Mucosa of descending colon (tissue), 3 donors: ENCODE data around the gene MYCBP2. TPM values are rescaled to one million over a fixed set of nuclear protein-coding genes. Genes with fewer than 3 reads are reported as not detected.

ENCODE experiments used
- ATAC-seq: fragments of 200-7000 bp; cut with Tn5 transposase; one replicate; pipeline ENCODE4 v1.9.1; 2020; ENCODE audit warnings: mild to moderate bottlenecking, moderate library complexity
- DNase-seq, 3 donors: peaks; one replicate each; pipeline ENCODE4 v3.0.0-alpha.2; 2020
- H3K36me3 ChIP-seq: fragments of 200-600 bp; one replicate; pipeline ENCODE4 v1.8.0; 2021; ENCODE audit warnings: low read depth, mild to moderate bottlenecking
- H3K4me1 ChIP-seq: fragments of 200-600 bp; one replicate; pipeline ENCODE4 v1.8.0; 2021; ENCODE audit warnings: low read depth, mild to moderate bottlenecking
- H3K4me3 ChIP-seq: fragments of 200-600 bp; one replicate; pipeline ENCODE4 v1.8.0; 2021; ENCODE audit warnings: mild to moderate bottlenecking
- H3K9me3 ChIP-seq: fragments of 200-600 bp; one replicate; pipeline ENCODE4 v1.8.0; 2021; ENCODE audit warnings: mild to moderate bottlenecking
- CTCF ChIP-seq: fragments of 200-600 bp; IDR thresholded peaks from one replicate; pipeline ENCODE4 v1.8.0; 2022; ENCODE audit warnings: antibody characterized with exemption, mild to moderate bottlenecking
- intact Hi-C, 2 donors: fragments of 100-400 bp; cut with DNase I in 1 of 2; cut with micrococcal nuclease in 1 of 2; formaldehyde crosslinking; loops; one replicate each; pipeline versions ENCODE4 v1.11.0 to v1.11.1; 2022; cut with DNase I, micrococcal nuclease
- total RNA-seq, 3 donors: library from RNA; stranded (reverse); fragmentation: NEBNext Ultra II Directional in 2 of 3; extraction: Animal tissue kit (Norgen Biotek cat#: 25700) in 2 of 3; gene quantifications; one replicate each; pipeline versions ENCODE4 v1.2.1 to v1.2.4, GENCODE V29; 2021 to 2023
- donor health status: DM: no; HTN: no; CAD: no; lungs with moderate emphysema.
- donor health status: DM: no; HTN: no; CAD: no.
- donor health status: DM: no; HTN: yes; CAD: no.

MYCBP2 gene
- total RNA-seq, 3 donors from 2014 or later: 27.6 to 81.5 (median 46.1) TPM

- TF ChIP-seq CTCF: no peak
- Histone ChIP-seq H3K4me3 (no peak overlapping the region), H3K4me1 (no peaks in the 10 kb centered on the region), H3K9me3 (no peaks in the 10 kb centered on the region), H3K36me3 (no peaks in the 10 kb centered on the region)
- ATAC-seq: no peak
- no peak for DNase-seq
- intact Hi-C loops: no loop called here
Measured at GRCh38 chr13:77285098-77285497, 41.8 kb downstream of the MYCBP2 start.

- Histone ChIP-seq H3K4me3 (no peak overlapping the region), H3K36me3 (no peaks in the 10 kb centered on the region), H3K4me1 (no peaks in the 10 kb centered on the region), H3K9me3 (no peaks in the 10 kb centered on the region)
- intact Hi-C loops: no loop called here
- DNase-seq (no peak), ATAC-seq (no peak)
- no peak for TF ChIP-seq CTCF
Measured at GRCh38 chr13:77274126-77274525, 52.8 kb downstream of the MYCBP2 start.

- no peak for TF ChIP-seq CTCF
- intact Hi-C loops: no loop called here
- DNase-seq: no peak
- Histone ChIP-seq H3K4me1 (no peaks in the 10 kb centered on the region), H3K36me3 (no peaks in the 10 kb centered on the region), H3K4me3 (no peak overlapping the region), H3K9me3 (no peaks in the 10 kb centered on the region)
- no peak for ATAC-seq
Measured at GRCh38 chr13:77269141-77269540, 57.8 kb downstream of the MYCBP2 start.

- Histone ChIP-seq H3K4me1 (no peaks in the 10 kb centered on the region), H3K36me3 (no peaks in the 10 kb centered on the region), H3K9me3 (no peaks in the 10 kb centered on the region), H3K4me3 (no peak overlapping the region)
- intact Hi-C loops: no loop called here
- TF ChIP-seq CTCF: no peak
- ATAC-seq: no peak
- no peak for DNase-seq
Measured at GRCh38 chr13:77267362-77267761, 59.5 kb downstream of the MYCBP2 start.

GRCh38 chr13:77265336-77265735 is 61.6 kb downstream of the MYCBP2 start:
- no peaks in the 10 kb centered on the region for H3K4me1 ChIP-seq
- no peaks in the 10 kb centered on the region for H3K9me3 ChIP-seq
- ATAC-seq (no peak), DNase-seq (no peak)
- no peak for TF ChIP-seq CTCF
- no peaks in the 10 kb centered on the region for H3K36me3 ChIP-seq
- intact Hi-C loops: no loop called here
- no peak overlapping the region for H3K4me3 ChIP-seq

GRCh38 chr13:77262198-77262597 is 64.7 kb downstream of the MYCBP2 start:
- Histone ChIP-seq H3K9me3 (no peaks in the 10 kb centered on the region), H3K36me3 (no peaks in the 10 kb centered on the region), H3K4me1 (no peaks in the 10 kb centered on the region), H3K4me3 (no peak overlapping the region)
- no peak for TF ChIP-seq CTCF
- ATAC-seq: no peak
- DNase-seq: no peak
- intact Hi-C loops: no loop called here
